CD4-positive, alpha-beta T cell treated with Interleukin-10 for 1 hour (primary cell): Measurements from ENCODE around the gene TRMT11.
"Not testable (repeated sequence)": the region's sequence is repeated elsewhere in the genome, so short reads cannot be mapped to it uniquely, and the experiment has no call there.

Experiments used
- DNase-seq: peaks from one replicate; pipeline ENCODE4 v3.0.0-alpha.2; 2020

Gene TRMT11

GRCh38 chr6:126048635-126049034, 62.3 kb downstream of the TRMT11 start:
- no peak for DNase-seq

DNA sequence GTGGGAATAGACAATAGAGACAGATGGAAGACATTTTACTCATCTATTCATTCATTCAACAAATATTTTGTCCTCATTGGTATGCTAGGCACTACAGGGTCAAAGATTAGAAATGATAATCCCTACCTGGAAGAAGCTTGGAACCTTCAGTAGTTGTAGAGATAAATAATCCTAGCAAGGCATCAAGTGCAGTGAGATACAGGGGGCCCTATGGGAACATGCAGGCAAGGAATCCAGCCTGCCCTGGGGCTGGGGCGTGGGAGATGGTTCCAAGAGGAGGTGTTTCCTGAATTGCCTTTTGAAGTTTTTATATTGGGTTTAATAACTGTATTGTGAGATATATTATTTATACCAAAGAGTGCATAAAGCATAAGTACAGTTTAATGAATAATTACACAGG, 64.5 kb downstream of the TRMT11 start:
- no peak for DNase-seq

DNA sequence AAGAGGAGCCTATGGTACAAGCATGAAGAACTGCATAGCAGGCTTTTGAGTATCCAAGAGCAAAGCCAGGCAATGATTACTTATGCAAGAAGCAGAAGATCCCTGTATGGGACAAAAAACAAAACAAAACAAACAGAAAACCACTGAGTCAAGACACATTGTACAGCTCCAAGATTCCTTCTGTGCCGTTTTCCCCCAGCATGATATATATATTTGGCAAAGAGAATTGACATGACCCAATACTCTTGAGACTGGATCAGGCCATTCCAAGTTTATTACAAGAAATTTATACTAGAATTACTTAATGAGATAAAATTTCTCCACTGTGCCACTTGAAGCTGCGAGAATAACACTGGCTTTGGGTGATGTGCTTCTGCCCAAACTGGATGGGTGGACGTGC, 65.5 kb downstream of the TRMT11 start:
- DNase-seq = no peak

DNA sequence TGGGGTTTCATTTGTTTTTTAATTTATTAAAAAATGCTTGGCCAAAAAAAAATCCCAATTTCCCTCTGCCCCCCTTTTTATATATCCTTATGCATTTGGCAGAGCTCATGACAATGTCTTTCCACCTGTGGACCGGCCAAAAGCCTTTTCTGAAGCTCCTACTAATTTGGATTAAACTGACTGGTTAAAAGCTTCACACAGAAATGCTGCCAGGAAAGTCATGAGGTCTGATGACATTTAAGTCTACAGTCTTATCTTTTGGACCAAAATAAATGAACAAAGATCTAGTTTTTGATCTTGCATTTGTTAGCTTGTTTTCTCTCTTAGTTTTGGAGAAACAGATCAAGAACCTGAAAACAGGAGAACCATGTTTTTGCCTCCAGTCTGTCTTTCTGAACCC, 66.1 kb downstream of the TRMT11 start:
- no peak for DNase-seq

GRCh38 chr6:126054258-126054702, 67.9 kb downstream of the TRMT11 start:
- no peak for DNase-seq

- no peak for DNase-seq
These were observed 68.5 kb downstream of the TRMT11 start for GRCh38 chr6:126054802-126055201.

GRCh38 chr6:126055449-126055848, 69.1 kb downstream of the TRMT11 start:
- DNase-seq = no peak

- no peak for DNase-seq
These were observed 70.1 kb downstream of the TRMT11 start for GRCh38 chr6:126056355-126057004.

- not testable (repeated sequence) for DNase-seq
These were observed 71.7 kb downstream of the TRMT11 start for GRCh38 chr6:126058085-126058484.

GRCh38 chr6:126060400-126060799, 74.1 kb downstream of the TRMT11 start:
- DNase-seq = no peak

- no peak for DNase-seq
These were observed 77.3 kb downstream of the TRMT11 start for GRCh38 chr6:126063512-126064146.

DNA sequence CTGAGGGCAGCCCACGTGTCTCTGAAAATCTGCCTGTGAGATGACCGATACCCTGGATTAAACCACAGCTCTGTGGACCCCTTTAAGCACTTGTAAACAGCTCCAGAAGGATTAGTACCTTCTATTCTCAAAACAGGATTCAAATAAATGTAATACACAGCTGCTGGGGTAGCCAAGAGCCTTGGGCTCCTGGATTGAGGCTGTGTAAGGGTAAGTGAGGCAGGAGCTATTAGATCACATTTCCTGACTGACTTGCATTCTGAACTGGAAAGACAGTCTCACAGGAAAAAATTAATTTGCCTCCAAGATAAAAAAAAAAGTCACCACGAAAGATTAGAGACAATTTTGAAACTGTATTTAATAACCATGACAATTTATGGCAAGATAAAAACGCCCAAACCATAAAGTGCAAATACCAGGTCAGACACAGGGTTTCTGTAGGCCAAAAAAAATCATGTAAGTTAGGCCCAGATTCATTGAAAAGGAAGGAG, 78.0 kb downstream of the TRMT11 start:
- no peak for DNase-seq

DNA sequence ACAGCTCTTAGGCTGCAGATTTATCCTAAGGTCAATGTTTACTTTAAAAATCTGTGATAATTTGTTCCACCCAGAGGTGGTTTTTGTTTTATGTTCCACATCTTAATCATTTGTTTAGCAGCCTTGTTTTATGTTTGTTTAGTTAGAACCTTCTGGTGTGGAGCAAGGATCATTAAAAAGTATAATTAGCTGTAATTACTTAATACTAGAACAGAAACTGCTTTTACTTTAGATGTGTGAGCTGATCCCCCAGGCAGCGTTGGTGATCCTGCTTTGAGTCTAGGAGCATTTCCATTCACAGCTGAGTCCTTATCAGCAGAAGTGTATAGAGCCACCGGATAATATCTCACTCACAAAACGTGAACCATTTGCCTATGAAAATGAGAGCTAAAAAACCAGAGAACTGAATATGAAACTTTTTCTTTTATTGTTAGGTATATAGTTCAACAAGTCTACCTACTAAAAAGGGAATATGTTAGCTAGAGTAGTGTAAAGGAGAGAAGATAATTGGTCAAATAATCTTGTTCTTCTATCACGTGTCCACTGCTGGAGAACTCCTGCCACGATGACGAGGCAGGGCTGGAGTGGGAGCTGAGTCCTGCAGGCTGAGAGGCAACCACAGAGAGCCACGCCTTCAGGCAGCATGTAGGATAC, 78.5 kb downstream of the TRMT11 start:
- no peak for DNase-seq

DNA sequence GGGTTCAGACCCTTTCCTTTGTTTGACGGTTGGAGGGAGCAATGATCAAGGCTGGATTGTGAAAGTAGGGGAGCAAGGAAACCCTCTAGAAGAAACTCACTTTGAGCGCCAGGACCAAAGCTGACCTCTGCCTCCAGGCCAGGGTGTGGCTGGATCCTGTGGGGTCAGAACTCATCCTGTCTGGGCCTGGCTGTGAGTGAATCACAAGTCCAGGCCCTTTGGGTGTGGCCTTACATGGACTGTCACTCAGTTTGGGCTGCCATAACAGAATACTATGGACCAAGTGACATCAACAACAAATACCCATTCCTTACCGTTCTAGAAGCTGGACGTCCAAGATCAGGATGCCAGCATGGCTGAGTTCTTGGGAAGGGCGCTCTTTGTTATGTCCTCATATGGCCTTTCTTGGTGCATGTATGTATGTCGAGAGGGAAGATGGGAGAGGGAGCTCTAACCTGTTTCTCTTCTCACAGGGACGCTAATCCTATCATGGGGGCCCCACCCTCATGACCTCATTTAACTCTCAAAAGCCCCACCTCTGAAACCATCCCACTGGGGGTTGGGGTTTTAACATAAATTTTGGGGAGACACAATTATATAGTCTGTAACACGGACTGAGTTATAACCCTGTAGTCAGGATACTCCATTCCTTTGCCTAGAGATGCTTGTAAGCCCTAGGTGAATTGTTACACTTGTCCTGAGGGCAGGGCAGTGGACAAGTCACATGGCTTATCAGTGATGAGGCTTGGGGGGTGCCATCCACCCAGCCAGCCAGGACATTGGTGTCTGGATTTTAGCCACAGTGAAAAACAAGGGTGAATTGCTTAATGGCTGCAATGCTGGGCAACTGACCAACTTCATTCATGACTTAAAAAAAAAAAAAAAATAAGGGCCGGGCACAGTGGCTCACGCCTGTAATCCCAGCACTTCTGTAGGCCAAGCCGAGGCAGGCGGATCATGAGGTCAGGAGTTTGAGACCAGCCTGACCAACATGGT, 80.0 kb downstream of the TRMT11 start:
- DNase-seq = no peak

DNA sequence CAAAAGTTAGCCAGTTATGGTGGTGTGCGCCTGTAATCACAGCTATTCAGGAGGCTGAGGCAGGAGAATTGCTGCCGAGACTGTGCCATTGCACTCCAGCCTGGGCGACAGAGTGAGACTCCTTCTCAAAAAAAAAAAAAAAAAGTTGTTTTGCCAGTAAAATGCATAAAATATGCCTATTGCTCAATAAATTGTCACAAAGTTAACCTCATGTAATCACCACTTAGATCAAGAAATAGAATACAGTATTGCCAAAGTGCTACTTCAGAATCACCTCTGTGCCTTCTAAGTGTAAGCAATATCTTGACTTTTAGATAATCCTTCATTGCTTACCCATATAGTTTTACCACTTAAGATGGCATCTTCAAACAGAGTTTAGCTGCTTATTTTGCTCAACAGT, 80.7 kb downstream of the TRMT11 start:
- no peak for DNase-seq

DNA sequence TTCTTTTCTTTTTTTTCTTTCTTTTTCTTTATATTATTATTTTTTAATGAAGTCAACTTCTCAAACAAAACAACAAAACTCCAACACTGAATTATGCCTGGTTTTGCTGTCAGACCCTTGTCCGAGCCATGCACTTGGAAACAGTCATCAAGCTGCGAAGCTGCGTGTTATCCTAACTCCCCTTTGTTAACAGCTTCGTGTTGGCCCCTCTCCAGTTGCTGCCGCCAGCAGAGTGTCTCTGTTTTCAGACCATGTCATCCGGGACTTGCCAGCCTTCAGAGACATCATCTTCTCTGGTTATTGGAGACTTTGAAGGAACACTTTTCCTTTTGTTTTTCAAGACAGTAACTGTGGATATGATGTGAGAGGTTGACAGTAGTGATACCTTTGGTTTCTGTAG, 83.1 kb downstream of the TRMT11 start:
- no peak for DNase-seq

DNA sequence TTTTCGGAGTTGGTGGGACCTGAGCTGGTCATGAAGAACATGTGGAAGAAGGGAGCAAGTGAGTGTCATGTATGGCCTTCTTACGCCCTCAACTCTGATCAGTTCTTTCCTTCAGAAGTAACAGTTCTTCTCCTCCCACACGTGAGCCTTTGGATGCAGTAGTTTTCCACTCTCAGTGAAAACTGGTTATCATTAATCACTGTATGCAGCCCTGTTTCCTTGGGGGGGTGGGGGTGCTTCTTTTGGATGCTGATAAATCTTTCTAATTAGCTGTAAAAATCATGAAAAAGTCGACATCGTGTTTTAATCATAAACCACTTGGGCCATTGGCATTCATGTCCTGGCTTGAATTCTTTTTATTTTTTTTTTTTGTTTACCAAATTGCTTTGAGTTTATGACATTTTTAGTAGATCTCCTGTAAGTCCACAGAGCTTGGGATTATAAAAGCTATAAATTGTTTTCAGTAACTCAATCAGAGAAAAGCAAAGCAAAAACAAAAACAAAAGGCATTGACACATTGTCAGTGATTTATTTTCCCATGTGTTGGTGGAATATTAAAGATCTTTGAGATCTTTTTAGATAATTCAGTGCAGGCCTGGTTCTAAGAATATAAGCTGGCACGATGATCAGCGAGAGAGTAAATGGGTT, 84.8 kb downstream of the TRMT11 start:
- DNase-seq = no peak

GRCh38 chr6:126072172-126072571, 85.8 kb downstream of the TRMT11 start:
- DNase-seq = no peak

DNA sequence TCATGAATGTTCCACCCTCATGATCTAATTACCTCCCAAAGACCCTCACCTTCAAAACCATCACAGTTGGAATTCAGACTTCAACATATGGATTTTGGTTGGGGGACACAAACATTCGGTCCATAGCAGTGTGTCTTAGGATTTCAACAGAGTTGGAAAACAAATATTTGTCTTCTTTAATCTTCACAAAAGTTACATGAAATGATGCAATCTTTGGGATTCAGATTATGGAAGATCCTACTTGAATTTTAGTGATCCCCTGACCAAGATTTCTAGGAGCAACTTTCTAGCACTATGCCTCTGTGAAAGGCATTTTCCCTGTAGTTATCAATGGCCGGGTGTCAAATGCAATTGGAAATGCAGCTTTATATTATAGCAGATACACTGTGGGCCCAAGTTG, 86.5 kb downstream of the TRMT11 start:
- no peak for DNase-seq

- no peak for DNase-seq
These were observed 89.2 kb downstream of the TRMT11 start for GRCh38 chr6:126075335-126076071.

DNA sequence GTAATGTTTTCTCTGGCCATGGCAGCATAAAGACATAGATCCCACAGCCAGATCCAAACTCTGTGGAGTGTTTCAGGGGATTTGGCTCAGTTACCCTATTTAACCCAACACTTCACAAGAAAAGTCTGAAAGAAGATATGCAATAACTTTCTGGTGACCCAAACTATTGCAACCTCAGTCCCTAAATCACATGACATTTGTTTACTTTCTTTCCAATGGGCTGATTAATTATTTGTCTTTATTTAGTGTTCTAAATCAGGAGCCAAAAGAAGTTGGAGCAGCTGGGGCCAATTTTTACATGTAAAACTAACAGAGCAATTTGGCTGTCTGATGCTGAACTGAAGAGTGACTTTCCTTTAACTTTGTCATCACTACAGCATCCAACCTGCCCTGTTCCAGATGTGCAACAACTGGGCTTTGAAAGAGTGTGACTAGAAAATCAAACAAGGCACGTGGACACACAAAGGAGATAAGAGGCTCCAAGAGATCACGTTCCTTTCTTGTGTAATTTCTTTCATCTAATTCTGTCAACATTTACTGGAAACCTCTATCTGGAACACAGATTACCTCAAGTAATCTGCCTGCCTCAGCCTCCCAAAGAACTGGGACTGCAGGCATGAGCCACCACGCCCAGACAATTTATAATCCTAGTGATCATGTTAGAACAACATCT, 90.8 kb downstream of the TRMT11 start:
- no peak for DNase-seq
